Putamen (tissue), 1 donor: Measurements from ENCODE around the gene ARMC12.

ENCODE experiments used
- DNase-seq: peaks from one replicate; pipeline ENCODE4 v3.0.0-alpha.2; 2016; ENCODE audit warnings: low spot score

ARMC12 gene

DNA sequence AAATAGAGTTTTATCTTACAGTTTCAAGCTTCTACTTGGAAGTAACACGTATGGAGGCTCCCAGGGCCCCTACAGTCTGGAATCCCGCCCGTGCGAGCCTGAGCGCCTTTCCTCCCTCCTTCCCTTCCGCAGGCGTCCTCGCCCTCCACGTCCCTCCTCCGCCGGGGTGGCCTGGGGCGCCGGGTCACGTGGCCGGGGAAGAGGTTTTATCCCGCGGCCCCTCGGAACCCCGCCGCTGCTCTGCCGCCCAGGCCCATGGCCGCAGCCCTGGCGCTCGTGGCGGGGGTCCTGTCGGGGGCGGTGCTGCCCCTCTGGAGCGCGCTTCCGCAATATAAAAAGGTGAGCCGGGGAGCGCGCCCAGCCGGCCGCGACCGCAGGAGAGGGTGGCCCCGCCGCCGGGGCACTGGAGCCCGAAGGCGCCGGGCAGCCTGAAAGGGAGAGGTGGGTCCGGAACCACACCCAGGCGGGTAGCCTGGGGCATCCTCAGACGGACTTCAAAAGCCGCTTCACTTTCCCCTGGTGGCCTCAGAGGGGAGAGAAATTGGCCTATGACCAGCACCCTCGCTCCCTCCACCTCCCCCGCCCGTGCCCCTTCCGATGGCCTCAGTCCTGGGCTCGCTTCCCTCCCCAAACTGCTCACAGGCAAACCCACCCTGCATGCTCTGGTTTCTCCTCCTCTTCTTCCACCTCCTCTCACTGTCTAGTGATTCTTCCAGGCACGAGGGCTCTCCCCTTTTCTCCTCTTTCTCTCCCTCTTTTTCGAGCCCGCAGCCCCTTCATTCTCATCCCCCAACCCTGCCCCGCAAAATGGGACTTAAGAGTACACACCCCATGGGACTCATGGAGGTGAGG is 39.8 kb downstream of the ARMC12 start, which contains the start of gene CLPSL2:
Gene CLPSL2, plus strand, starts transcription at position 235 of the 852 bp plus-strand sequence. Its CDS starts 21 bp downstream, at position 256.
- no peak for DNase-seq

DNA sequence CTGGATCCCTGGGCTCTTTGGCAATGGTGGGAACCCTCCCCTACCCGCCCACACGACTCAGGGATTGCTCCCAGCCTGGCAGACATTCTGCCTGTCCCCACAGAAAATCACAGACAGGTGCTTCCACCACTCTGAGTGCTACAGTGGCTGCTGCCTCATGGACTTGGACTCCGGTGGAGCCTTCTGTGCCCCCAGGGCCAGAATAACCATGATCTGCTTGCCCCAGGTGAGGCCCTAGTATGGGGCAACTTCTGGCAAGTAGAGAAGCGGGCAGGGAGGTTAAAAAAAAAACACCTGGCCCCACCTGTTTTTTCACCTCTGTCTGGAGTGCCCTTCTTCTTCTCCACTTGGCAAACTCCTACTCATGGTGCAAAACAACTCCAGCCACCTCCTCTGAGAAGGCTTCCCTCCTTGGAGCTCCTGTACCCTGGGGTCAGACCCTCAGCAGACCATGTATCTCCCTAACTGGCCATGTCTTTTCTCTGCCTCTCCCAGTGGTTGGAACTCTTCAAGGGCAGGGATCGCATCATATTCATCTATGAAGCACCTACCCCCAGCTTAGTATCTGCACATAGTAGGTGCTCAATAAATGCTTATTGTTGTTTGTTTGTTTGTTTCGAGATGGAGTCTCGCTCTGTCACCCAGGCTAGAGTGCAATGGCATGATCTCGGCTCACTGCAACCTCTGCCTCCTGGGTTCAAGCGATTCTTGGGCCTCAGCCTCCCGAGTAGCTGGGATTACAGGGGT is 40.7 kb downstream of the ARMC12 start:
- no peak for DNase-seq

DNA sequence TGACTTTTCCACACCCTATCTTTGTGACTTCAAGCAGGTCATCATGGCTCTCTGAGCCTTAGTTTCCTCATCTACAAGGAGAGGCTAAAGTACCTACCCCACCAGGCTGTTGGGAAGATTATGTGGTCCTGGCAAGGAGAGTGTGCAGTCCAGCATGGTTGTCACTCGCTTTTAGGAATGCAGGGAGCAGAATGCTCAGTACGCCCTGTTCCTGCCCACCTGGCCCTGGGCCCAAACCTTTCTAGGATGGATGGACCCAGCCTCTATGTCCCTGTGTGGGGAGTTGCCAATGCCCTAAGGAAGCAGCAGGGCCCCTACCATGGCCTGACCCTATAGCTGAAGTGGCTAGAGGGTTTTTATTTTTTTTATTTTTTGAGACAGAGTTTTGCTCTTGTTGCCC is 41.6 kb downstream of the ARMC12 start:
- DNase-seq: no peak

DNA sequence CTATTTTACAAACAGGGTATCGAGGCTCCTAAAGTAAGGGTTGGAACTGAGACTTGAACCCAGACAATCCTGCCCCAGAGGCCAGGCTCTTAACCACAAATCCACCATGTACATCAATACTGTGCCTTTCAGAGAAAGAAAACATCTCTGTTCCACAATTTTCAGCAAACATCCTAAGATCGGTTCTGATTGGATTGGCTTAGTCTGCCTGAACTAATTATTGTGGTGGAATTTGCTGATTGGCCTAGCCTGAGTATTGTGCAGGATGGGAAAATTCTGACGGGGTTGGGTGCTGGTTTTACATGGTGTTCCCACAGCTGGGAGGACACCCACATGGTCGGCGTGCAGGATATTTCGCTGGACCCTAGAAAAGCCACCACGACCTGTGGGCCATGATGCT is 43.9 kb downstream of the ARMC12 start, which contains the start of gene CLPSL1:
Gene CLPSL1, plus strand, starts transcription at position 301 of the 400 bp plus-strand sequence. Its CDS starts 92 bp downstream, at position 393.
- no peak for DNase-seq

DNA sequence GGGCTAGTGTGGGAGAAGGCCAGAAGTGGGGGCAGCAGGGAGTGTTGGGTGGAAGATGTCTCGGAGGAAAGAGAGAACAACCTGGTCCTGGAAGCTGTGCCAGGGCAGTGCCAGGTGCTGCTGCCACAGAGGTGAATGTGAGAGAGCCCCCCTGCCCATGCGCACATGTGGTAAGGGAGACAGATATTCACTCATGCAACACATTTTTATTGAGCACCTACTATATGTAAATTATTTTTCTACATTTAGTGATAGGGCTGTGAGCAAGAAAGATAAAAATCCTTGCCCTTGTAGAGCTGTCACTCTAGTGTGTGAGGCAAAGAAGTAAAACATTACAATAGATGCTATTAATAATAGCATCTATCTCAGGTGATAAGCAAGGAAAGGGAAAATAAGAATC is 44.5 kb downstream of the ARMC12 start:
- DNase-seq: no peak

DNA sequence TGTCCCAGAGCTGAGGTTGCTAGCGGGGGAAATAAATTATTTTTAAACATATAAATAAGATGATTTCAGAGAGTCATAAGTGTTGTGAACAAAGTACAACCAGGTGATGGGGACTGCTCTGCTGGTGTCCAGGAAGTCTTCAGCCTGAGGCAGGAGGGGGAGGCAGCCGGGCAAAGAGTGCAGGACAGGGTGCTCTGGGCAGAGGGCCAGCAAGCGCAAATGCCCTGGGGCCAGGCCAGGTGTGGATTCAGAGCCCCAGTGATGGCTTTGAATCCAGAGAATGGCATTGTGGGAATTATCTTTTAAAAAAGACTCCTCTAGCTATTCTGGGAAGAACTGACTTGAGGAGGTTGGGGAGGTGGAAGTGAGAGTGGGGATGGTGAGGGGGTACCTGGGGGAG is 45.6 kb downstream of the ARMC12 start:
- no peak for DNase-seq

DNA sequence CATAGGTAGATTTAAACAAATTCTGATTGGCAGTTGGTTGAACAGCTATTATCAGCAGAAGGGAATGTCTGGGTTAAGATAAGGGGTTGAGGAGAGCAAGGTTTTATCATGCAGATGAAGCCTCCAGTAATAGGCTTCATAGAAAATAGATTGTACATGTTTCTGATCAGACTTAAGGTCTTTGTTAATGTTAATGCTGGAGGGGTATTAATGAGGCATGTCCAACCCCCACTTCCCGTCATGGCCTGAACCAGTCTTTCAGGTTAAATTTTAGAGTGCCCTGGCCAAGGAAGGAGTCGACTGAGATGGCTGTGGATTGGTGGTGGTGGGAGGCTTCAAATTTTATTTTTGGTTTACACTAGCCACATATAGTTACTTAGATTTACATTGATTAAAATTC is 47.4 kb downstream of the ARMC12 start:
- DNase-seq: no peak

DNA sequence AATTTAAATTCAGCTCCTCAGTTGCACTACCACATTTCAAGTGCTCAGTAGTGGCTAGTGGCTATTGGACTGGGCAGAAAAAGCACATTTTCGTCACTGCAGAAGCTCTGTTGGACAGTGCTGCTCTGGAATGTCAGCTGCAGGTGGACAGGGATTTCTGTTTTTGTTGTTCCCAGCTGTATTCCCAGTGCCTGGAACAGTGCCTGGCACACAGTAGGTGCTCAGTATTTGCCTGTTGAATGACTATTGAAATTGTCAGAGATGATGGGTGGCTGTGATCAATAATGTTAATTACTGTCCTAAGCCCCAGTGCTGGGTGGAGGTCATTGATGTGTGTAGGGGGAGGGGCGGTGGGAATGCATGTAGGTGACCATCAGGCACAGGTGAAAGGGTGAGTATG is 49.4 kb downstream of the ARMC12 start:
- no peak for DNase-seq

DNA sequence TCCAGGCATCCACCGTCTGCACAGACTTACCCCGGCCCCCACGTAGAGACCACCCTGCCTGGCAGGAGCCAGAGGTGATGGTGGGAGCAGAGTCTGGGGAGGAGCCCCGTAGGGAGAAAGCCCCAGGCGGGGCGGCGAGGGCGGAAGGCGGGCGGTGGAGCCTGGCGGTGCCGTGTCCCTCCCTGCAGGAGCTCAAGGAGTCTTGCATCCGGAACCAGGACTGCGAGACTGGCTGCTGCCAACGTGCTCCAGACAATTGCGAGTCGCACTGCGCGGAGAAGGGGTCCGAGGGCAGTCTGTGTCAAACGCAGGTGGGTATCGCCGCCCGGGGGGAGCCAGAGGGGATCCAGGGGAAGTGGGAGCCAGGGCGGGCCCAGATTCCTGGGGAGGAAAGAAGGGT is 50.0 kb downstream of the ARMC12 start:
- DNase-seq: no peak

DNA sequence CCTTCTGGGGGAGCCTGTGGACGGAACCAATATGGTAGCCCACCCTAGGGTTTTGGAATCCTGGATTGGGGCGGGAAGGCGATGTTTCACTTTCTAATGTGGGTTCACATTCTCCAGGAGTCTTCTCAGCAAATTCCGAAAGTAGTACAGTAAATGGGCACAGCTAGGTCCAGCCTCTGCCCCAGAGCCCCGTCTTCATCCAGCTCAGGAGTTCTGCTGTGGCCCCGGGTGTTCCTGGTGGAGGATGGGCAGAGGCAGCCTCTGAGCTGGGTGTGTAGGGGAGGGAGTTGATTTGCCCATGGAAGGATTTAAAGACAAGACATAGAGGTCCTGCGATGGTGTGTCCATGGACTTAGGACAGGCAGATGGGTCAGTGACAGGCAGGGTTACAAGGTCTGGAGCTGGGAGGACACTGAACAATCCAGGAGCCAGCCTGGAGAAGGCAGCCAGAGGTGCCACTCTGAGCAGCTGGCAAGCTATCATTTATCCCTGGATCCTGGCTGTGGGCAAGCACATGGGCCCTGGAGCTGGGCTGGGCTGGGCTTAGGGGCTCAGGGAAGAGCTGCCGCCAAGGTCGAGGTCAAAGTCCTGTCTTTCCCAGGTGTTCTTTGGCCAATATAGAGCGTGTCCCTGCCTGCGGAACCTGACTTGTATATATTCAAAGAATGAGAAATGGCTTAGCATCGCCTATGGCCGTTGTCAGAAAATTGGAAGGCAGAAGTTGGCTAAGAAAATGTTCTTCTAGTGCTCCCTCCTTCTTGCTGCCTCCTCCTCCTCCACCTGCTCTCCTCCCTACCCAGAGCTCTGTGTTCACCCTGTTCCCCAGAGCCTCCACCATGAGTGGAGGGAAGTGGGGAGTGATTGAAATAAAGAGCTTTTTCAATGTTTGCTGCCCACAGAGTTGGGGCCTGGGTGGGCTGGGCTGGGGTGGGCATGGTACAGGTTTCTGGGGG is 50.7 kb downstream of the ARMC12 start:
- no peak for DNase-seq

DNA sequence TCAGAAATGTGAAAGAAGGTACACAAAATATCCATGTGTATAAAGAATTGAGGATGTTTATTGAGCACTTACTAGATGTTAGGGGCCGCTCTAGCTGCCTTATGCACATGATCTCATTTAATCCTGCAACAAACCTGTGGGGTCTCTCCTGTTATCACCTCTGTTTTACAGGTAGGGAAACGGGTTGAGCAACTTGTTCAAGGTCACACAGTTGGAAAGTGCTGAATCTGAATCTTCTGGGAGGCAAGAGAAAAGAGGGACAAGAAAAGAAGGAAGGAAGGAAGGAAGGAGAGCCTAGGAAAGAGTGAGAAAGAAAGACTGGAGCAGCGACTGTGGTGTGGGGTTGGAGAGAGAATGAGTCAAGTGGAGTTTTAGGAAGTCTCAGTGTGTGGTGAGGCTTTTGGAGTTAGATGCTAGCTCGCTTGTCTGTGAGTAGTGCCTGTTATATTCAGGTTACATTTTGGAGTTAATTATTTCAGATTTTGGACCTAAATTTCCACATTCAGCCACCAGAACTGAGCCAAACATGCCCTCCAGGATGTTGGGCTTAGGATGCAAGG is 51.7 kb downstream of the ARMC12 start:
- DNase-seq: no peak

DNA sequence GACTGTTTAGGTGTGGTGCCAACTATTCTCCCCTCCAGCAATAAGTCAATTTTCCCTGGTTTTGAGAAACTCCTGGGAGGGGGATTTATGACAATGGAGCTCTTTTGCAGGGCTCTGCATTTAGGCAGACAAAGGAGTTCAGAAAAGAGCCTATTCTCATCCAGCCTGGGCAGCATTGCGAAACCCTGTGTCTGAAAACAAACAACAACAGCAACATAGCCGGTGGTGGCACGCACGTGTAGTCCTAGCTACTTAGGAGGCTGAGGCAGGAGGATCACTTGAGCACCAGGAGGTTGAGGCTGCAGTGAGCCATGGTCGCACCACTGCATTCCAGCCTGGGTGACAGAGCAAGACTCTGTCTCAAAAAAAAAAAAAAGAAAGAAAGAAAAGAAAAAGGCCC is 53.9 kb downstream of the ARMC12 start:
- no peak for DNase-seq

DNA sequence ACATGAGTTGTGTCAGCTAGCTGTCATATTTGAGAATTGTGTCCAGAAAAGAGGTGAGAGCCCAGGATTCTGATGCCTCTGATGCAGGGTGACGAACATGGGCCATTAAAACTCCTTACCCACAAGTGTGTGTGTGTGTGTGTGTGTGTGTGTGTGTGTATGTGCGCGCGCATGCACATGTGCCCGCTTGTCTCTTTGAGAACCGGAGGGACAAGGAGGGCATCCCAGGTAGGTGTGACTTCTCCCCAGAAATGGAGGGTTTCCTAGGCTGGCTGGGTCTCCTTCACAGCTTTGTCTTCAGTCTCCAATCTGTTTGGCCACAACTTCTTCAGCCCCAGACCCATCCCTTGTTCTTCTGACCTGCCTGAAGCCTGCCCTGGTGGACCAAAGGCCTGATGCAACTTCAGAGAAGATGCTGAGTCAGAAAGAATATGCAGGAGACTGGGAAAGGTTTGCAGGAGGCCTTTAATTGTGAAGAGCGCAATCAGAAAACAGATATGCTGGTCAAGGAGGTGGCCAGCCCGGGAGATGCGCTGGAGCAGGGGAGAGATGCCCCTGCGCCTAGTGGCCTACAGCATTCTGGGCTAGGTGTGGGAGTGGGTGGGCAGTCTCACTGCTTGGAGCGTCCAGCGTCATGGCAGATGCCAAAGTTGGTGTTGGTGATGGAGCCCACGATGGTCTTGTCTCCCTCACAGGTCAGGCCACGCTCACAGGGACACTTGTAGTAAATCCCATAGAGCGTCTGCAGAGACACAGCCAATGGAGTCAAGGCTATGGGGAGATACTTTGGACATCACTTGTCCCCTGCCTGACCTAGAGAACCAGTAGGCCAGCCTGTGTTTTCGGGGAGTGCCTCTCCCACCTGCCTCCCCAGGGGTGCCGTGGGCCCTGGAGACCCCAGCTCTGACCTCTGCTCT is 58.0 kb downstream of the ARMC12 start:
- no peak for DNase-seq

DNA sequence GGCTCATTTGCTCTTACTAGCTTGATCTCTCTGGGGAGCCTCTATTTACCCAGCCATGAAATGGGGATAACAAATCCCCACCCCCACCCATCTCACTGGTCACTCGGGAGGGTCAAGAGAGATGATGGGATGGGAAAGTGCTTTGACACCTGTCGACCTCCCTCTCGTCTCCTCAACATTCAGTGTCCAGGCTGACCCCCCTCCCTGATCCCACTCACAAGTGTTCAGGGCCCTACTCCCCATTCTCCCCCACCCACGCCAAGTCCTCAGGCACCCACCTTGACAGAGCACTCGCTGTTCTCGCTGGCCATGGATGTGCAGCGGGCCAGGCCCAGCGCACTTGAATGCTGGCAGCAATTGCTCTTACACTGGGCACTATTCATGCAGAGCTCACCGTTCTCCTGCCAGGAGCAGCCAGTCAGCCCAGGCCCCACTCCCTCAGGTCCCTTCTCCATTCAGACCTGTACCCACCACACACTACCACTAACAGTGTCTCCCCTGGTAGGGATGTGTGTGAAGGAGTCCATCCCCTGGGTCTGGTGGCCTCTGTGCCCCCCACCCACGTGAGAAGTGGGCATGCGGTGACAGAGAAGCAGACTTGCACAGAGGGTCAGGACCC is 58.7 kb downstream of the ARMC12 start:
- DNase-seq: no peak

DNA sequence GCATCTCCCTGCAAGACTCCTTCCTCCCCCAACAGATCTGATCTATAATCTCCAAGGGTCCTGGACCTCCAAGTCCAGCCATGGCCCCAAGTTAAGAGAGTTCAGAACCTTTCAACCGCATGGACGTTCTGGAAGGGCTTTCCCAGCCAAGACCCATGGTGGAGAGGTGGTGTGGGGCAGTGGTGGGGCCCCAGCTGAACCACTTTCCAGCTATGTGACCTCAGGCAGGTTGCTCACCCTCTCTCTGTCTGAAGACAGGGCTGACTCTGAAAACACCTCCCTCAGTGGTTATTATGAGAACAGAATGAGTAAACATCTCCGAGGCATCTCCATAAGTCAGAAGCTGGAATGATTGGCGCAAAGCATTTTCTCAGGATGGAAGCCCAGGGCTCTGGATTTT is 59.4 kb downstream of the ARMC12 start:
- DNase-seq: no peak

DNA sequence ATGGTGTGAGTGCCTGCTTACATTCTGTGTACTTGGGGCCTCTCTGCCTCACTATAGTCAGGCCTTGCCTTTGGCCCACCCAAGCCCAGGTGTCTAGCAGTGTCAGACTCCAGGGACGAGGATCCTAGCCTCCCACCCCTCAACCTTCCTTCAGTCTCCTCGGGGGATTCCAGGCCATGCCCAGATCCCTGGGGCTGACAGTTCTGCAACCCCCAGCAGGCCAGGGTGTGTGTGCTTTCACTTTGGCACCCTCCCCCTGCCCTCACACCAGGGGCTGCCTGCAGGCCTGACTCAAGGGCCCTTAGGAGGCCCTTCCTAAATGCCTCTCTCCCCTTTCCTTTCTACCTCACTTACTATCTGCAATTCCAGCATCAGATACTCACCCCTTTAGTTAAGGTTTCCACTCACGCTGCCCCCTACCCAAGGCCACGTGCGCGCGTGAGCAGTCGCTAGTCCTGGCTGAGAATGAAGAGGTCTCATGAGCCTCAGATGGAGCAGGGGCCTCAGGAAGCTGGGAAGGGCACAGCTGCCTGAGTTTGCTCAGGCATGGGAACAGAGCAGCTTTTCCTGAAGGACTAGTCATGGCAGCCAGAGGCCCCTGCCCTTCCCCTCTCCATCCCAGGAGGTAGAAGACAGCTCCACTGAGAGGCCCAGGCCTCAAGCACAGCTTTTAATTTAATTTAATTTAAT is 61.1 kb downstream of the ARMC12 start:
- DNase-seq: no peak
